Endodermal cell (in vitro differentiated cells): ENCODE measurements around the gene SPG7. TPM values are rescaled to one million over a fixed set of nuclear protein-coding genes. Genes with fewer than 3 reads are reported as not detected.

Source experiments
- DNase-seq: peaks from one replicate; pipeline ENCODE4 v3.0.0-alpha.2; 2017
- H3K27ac ChIP-seq: 2 replicates; pipeline ENCODE4 v1.5.1; 2013; ENCODE audit warnings: mild to moderate bottlenecking, low read depth, low read length, moderate library complexity
- H3K27me3 ChIP-seq: 2 replicates; pipeline ENCODE4 v1.6.1; 2013; ENCODE audit warnings: mild to moderate bottlenecking, low read length, moderate library complexity; ENCODE audit not compliant: insufficient read depth, control insufficient read depth, poor library complexity, severe bottlenecking
- H3K36me3 ChIP-seq: 2 replicates; pipeline ENCODE4 v1.7.0; 2013; ENCODE audit warnings: mild to moderate bottlenecking, low read length, moderate library complexity; ENCODE audit not compliant: control insufficient read depth, insufficient read depth
- H3K4me1 ChIP-seq: one replicate; pipeline ENCODE4 v1.7.0; 2013; ENCODE audit warnings: low read length; ENCODE audit not compliant: control insufficient read depth, insufficient read depth
- H3K4me3 ChIP-seq: 2 replicates; pipeline ENCODE4 v1.5.1; 2013; ENCODE audit warnings: mild to moderate bottlenecking, low read length, moderate library complexity
- H3K9ac ChIP-seq: 2 replicates; pipeline ENCODE4 v1.6.1; 2013; ENCODE audit warnings: mild to moderate bottlenecking, low read length, moderate library complexity; ENCODE audit not compliant: poor library complexity, severe bottlenecking; ENCODE audit errors: extremely low read depth
- H3K9me3 ChIP-seq: 2 replicates; pipeline ENCODE4 v1.6.1; 2013; ENCODE audit warnings: mild to moderate bottlenecking, low read length, moderate library complexity; ENCODE audit not compliant: control insufficient read depth
- H3K27ac Mint-ChIP-seq: 2 replicates; pipeline ENCODE4 v1.8.0; 2020; ENCODE audit warnings: mixed read lengths
- H3K27me3 Mint-ChIP-seq: 2 replicates; pipeline ENCODE4 v1.8.0; 2021; ENCODE audit warnings: mild to moderate bottlenecking, mixed read lengths; ENCODE audit not compliant: insufficient read depth
- H3K36me3 Mint-ChIP-seq: 2 replicates; pipeline ENCODE4 v1.8.0; 2020; ENCODE audit warnings: low read depth, mixed read lengths
- H3K4me1 Mint-ChIP-seq: 2 replicates; pipeline ENCODE4 v1.8.0; 2020; ENCODE audit warnings: mixed read lengths
- H3K4me3 Mint-ChIP-seq: 2 replicates; pipeline ENCODE4 v1.8.0; 2020; ENCODE audit warnings: mild to moderate bottlenecking, moderate library complexity, mixed read lengths
- H3K9me3 Mint-ChIP-seq: 2 replicates; pipeline ENCODE4 v1.8.0; 2020; ENCODE audit warnings: mild to moderate bottlenecking, mixed read lengths
- CTCF ChIP-seq: fragments of 200-600 bp; sonication (generic); conservative IDR thresholded peaks from 2 replicates; pipeline ENCODE4 v1.5.0; 2021; ENCODE audit warnings: antibody characterized with exemption, mild to moderate bottlenecking
- WGBS, 2 experiments: methylation state at CpG; one replicate each; pipeline versions ENCODE4 v1.1.5 to v1.1.7; 2013; ENCODE audit warnings: missing lambda C conversion rate in 2 of 2, mixed read lengths in 1 of 2; ENCODE audit not compliant: insufficient coverage in 1 of 2, insufficient read length in 1 of 2; 5-methylcytosine and 5-hydroxymethylcytosine counted together
- total RNA-seq, 2 donors: library from RNA; stranded (reverse); fragmentation: NEBNext Ultra II Directional in 1 of 2; extraction: Animal tissue kit (Norgen Biotek cat#: 25700) in 1 of 2; gene quantifications; 2 replicates in 1 of 2; 3 replicates in 1 of 2; pipeline ENCODE4 v1.2.1, GENCODE V29; 2021

The SPG7 gene
- total RNA-seq, 2 donors from 2014 or later, result 153 to 156 TPM

- Mint-ChIP-seq H3K4me1 (peaks cover 2% of the 10 kb centered on the region), H3K27ac (no peak overlapping the region), H3K9me3 (no peaks in the 10 kb centered on the region), H3K36me3 (peaks cover 61% of the 10 kb centered on the region), H3K4me3 (no peak overlapping the region), H3K27me3 (no peaks in the 10 kb centered on the region)
- no peak overlapping the region for H3K27ac ChIP-seq
- DNase-seq, result no peak
- H3K4me1 ChIP-seq, result no peaks in the 10 kb centered on the region
- no peak overlapping the region for H3K4me3 ChIP-seq
- no peaks in the 10 kb centered on the region for H3K9me3 ChIP-seq
- peaks cover 58% of the 10 kb centered on the region for H3K36me3 ChIP-seq
- 93 to 95% methylated on average over 11 to 16 of the region's 17 CpGs for WGBS, 2 experiments
- no peak for TF ChIP-seq CTCF
- no peak overlapping the region for H3K9ac ChIP-seq
- no peaks in the 10 kb centered on the region for H3K27me3 ChIP-seq
Observed at GRCh38 chr16:89545044-89545830, 37.0 kb downstream of the SPG7 start.

- H3K27ac ChIP-seq, result no peak overlapping the region
- H3K9me3 ChIP-seq, result no peaks in the 10 kb centered on the region
- no peak for TF ChIP-seq CTCF
- Mint-ChIP-seq H3K27me3 (no peaks in the 10 kb centered on the region), H3K27ac (no peak overlapping the region), H3K36me3 (peaks cover 69% of the 10 kb centered on the region), H3K4me1 (peaks cover 2% of the 10 kb centered on the region), H3K9me3 (no peaks in the 10 kb centered on the region), H3K4me3 (no peak overlapping the region)
- no peaks in the 10 kb centered on the region for H3K4me1 ChIP-seq
- DNase-seq, result no peak
- H3K9ac ChIP-seq, result no peak overlapping the region
- H3K27me3 ChIP-seq, result no peaks in the 10 kb centered on the region
- WGBS, 2 experiments, result 88 to 95% methylated on average over 14 to 26 of the region's 26 CpGs
- H3K36me3 ChIP-seq, result peaks cover 61% of the 10 kb centered on the region
- no peak overlapping the region for H3K4me3 ChIP-seq
Observed at GRCh38 chr16:89545831-89546574, 37.8 kb downstream of the SPG7 start.

- WGBS, 2 experiments, result 90 to 96% methylated on average over 12 to 19 of the region's 19 CpGs
- DNase-seq, result no peak
- Histone ChIP-seq H3K27me3 (no peaks in the 10 kb centered on the region), H3K36me3 (peaks cover 61% of the 10 kb centered on the region), H3K4me3 (no peak overlapping the region), H3K27ac (no peak overlapping the region), H3K9me3 (no peaks in the 10 kb centered on the region), H3K4me1 (no peaks in the 10 kb centered on the region), H3K9ac (no peak overlapping the region)
- Mint-ChIP-seq H3K4me3 (no peak overlapping the region), H3K27me3 (no peaks in the 10 kb centered on the region), H3K9me3 (no peaks in the 10 kb centered on the region), H3K27ac (no peak overlapping the region), H3K36me3 (peaks cover 73% of the 10 kb centered on the region), H3K4me1 (peaks cover 2% of the 10 kb centered on the region)
- TF ChIP-seq CTCF, result no peak
Observed at GRCh38 chr16:89546781-89547180, 38.6 kb downstream of the SPG7 start.
